Measurements from ENCODE around the gene ZSCAN5B.

The ZSCAN5B gene

DNA sequence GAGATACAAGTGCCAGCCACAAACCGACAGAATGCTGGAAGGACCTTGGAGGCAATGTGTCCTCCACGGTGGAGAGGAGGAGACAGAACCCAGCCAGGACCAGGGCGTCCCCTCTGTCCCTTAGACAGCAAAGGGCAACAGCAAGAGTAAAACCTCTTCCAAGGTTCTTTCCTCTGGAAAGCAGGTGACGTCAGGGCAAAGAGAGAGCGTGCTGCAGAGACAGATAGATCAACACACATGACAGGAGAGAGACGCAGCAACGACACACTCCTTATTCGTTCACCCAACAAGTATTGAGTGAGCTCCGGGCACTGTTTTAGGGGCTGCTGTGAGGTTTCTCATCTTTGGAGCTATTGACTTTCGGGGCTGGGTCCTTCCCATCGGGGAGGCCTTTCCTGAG, 23.0 kb downstream of the ZSCAN5B start:
- no peaks in the 10 kb centered on the region for H4K20me1 ChIP-seq (ENCODE audit: low read depth, low read length)
- H2AFZ ChIP-seq (ENCODE audit: low read depth, low read length, severe bottlenecking): no peak overlapping the region
- no peaks in the 10 kb centered on the region for H3F3A ChIP-seq (ENCODE audit: insufficient read depth)
- H3K4me3 ChIP-seq (ENCODE audit: insufficient read depth, low read length, poor library complexity, severe bottlenecking): no peak overlapping the region
- no peaks in the 10 kb centered on the region for H3K27me3 ChIP-seq (ENCODE audit: low read length)
- no peak overlapping the region for H3K4me2 ChIP-seq (ENCODE audit: low read depth, low read length, poor library complexity, severe bottlenecking)
- H3K9me3 ChIP-seq (ENCODE audit: insufficient read depth, low read length): no peaks in the 10 kb centered on the region
- no peaks in the 10 kb centered on the region for H3K9me2 ChIP-seq (replicated peaks; ENCODE audit: insufficient read depth, low read length)
- no peak overlapping the region for H3K9ac ChIP-seq (ENCODE audit: low read length)
- TF ChIP-seq EZH2phosphoT487 (conservative IDR thresholded peaks at IDR 0.05; ENCODE audit: low read length): no peak
- no peaks in the 10 kb centered on the region for H3K36me3 ChIP-seq (ENCODE audit: low read length)
- H3K27ac ChIP-seq (ENCODE audit: low read depth, low read length): no peak overlapping the region
- H3K79me2 ChIP-seq (ENCODE audit: insufficient read depth, low read length): no peaks in the 10 kb centered on the region

DNA sequence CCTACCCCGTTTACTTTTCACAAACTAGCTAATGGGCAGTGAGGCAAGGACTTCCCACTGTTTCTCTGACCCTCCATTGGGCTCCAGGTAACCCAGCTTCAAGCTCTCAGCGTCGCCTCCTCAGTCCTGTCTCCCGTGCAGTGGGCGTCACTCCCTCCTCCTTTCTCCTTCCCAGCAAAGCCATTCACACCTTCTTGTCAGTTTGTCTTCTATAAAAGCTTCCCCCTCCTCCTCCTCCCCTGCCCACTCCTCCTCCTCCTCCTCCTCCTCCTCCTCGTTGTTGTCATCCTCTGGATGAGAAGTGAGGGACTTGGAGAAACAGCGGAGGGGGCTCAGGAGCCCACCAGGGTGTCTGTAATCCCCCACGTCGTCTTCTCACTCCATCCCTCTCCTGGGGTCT, 23.5 kb downstream of the ZSCAN5B start:
- Histone ChIP-seq H3K9ac (ENCODE audit: low read length) (no peak overlapping the region), H3K27ac (ENCODE audit: low read depth, low read length) (no peak overlapping the region), H3K36me3 (ENCODE audit: low read length) (no peaks in the 10 kb centered on the region), H3K4me3 (ENCODE audit: insufficient read depth, low read length, poor library complexity, severe bottlenecking) (no peak overlapping the region), H3K9me2 (replicated peaks; ENCODE audit: insufficient read depth, low read length) (no peaks in the 10 kb centered on the region), H3K4me2 (ENCODE audit: low read depth, low read length, poor library complexity, severe bottlenecking) (no peak overlapping the region), H3K9me3 (ENCODE audit: insufficient read depth, low read length) (no peaks in the 10 kb centered on the region), H2AFZ (ENCODE audit: low read depth, low read length, severe bottlenecking) (no peak overlapping the region), H4K20me1 (ENCODE audit: low read depth, low read length) (no peaks in the 10 kb centered on the region), H3K79me2 (ENCODE audit: insufficient read depth, low read length) (no peaks in the 10 kb centered on the region), H3F3A (ENCODE audit: insufficient read depth) (no peaks in the 10 kb centered on the region), H3K27me3 (ENCODE audit: low read length) (no peaks in the 10 kb centered on the region)
- TF ChIP-seq CTCF (IDR thresholded peaks at IDR 0.05; ENCODE audit: insufficient read depth, low read length, poor library complexity, severe bottlenecking) (no peak), EZH2phosphoT487 (conservative IDR thresholded peaks at IDR 0.05; ENCODE audit: low read length) (no peak)

DNA sequence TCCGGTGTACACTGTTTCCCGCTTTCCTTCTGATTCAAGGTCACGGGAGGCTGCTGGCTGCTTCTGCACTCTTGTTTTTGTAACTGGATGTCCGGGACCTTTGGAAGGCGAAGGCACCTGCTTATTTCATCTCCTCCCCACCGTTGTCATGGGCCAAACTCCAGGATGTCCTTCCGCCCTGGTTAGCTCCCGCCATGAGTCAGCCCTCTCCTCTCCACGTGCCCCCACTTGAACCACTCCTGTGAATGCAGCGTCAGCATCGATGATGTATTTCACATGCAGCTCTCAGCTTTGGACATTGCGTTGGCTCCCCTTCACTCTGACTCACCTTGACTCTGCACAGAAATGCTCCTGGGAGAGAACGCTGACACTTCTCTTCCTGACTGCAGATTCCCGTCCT, 27.3 kb downstream of the ZSCAN5B start:
- TF ChIP-seq EZH2phosphoT487 (conservative IDR thresholded peaks at IDR 0.05; ENCODE audit: low read length) (no peak), CTCF (IDR thresholded peaks at IDR 0.05; ENCODE audit: insufficient read depth, low read length, poor library complexity, severe bottlenecking) (no peak)
- Histone ChIP-seq H3K27ac (ENCODE audit: low read depth, low read length) (no peak overlapping the region), H2AFZ (ENCODE audit: low read depth, low read length, severe bottlenecking) (no peak overlapping the region), H3K36me3 (ENCODE audit: low read length) (no peaks in the 10 kb centered on the region), H3K79me2 (ENCODE audit: insufficient read depth, low read length) (no peaks in the 10 kb centered on the region), H3K4me2 (ENCODE audit: low read depth, low read length, poor library complexity, severe bottlenecking) (no peak overlapping the region), H3K4me3 (ENCODE audit: insufficient read depth, low read length, poor library complexity, severe bottlenecking) (no peak overlapping the region), H4K20me1 (ENCODE audit: low read depth, low read length) (no peaks in the 10 kb centered on the region), H3K9ac (ENCODE audit: low read length) (no peak overlapping the region), H3F3A (ENCODE audit: insufficient read depth) (no peaks in the 10 kb centered on the region), H3K9me2 (replicated peaks; ENCODE audit: insufficient read depth, low read length) (no peaks in the 10 kb centered on the region), H3K27me3 (ENCODE audit: low read length) (no peaks in the 10 kb centered on the region), H3K9me3 (ENCODE audit: insufficient read depth, low read length) (no peaks in the 10 kb centered on the region)

- H3K4me3 ChIP-seq (ENCODE audit: insufficient read depth, low read length, poor library complexity, severe bottlenecking): no peak overlapping the region
- no peaks in the 10 kb centered on the region for H4K20me1 ChIP-seq (ENCODE audit: low read depth, low read length)
- H2AFZ ChIP-seq (ENCODE audit: low read depth, low read length, severe bottlenecking): no peak overlapping the region
- no peak overlapping the region for H3K4me2 ChIP-seq (ENCODE audit: low read depth, low read length, poor library complexity, severe bottlenecking)
- H3K27me3 ChIP-seq (ENCODE audit: low read length): no peaks in the 10 kb centered on the region
- TF ChIP-seq CTCF (IDR thresholded peaks at IDR 0.05; ENCODE audit: insufficient read depth, low read length, poor library complexity, severe bottlenecking) (no peak), EZH2phosphoT487 (conservative IDR thresholded peaks at IDR 0.05; ENCODE audit: low read length) (no peak)
- H3K79me2 ChIP-seq (ENCODE audit: insufficient read depth, low read length): no peaks in the 10 kb centered on the region
- no peak overlapping the region for H3K27ac ChIP-seq (ENCODE audit: low read depth, low read length)
- no peaks in the 10 kb centered on the region for H3K36me3 ChIP-seq (ENCODE audit: low read length)
- no peaks in the 10 kb centered on the region for H3K9me3 ChIP-seq (ENCODE audit: insufficient read depth, low read length)
- H3K9me2 ChIP-seq (replicated peaks; ENCODE audit: insufficient read depth, low read length): no peaks in the 10 kb centered on the region
- no peaks in the 10 kb centered on the region for H3F3A ChIP-seq (ENCODE audit: insufficient read depth)
- no peak overlapping the region for H3K9ac ChIP-seq (ENCODE audit: low read length)
Measured at GRCh38 chr19:56167064-56167578, 30.5 kb downstream of the ZSCAN5B start.

All from SU-DHL-6 (cell line).